ENCODE data around the gene NCAM1.

Gene NCAM1

DNA sequence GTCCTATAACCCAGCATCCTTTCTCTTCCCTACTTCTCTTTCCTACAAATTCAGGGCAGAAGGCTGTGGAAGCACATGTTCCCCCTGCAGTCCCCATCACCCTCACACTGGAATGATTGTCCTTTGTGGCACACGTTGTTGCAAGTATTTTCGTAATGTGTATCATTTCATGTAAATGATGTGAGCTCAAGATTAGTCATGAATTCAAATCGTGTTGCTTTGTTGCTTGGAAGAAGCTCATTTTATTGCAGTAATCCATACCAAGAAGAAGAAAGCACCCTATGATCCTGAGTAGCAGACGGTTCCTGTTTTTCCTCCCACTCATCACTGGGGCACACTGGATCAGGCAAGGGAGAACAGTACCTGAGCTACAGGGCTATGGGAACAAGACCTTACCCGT, 173.4 kb downstream of the NCAM1 start:
- DNase-seq (ENCODE audit: extremely low spot score): no peak
- CTCF ChIA-PET: interaction anchor here (1.5 to 1.7 kb wide), 2 partner anchors 10 to 25 kb away, joined by 3 to 6 read pairs; no protein-coding TSS in a partner anchor
- POLR2A ChIA-PET: no interaction called here
- TF ChIP-seq, protein P1, sequence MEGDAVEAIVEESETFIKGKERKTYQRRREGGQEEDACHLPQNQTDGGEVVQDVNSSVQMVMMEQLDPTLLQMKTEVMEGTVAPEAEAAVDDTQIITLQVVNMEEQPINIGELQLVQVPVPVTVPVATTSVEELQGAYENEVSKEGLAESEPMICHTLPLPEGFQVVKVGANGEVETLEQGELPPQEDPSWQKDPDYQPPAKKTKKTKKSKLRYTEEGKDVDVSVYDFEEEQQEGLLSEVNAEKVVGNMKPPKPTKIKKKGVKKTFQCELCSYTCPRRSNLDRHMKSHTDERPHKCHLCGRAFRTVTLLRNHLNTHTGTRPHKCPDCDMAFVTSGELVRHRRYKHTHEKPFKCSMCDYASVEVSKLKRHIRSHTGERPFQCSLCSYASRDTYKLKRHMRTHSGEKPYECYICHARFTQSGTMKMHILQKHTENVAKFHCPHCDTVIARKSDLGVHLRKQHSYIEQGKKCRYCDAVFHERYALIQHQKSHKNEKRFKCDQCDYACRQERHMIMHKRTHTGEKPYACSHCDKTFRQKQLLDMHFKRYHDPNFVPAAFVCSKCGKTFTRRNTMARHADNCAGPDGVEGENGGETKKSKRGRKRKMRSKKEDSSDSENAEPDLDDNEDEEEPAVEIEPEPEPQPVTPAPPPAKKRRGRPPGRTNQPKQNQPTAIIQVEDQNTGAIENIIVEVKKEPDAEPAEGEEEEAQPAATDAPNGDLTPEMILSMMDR (IDR thresholded peaks at IDR 0.05; ENCODE audit: control extremely low read depth, extremely low read depth, low read depth, missing control alignments): no peak

DNA sequence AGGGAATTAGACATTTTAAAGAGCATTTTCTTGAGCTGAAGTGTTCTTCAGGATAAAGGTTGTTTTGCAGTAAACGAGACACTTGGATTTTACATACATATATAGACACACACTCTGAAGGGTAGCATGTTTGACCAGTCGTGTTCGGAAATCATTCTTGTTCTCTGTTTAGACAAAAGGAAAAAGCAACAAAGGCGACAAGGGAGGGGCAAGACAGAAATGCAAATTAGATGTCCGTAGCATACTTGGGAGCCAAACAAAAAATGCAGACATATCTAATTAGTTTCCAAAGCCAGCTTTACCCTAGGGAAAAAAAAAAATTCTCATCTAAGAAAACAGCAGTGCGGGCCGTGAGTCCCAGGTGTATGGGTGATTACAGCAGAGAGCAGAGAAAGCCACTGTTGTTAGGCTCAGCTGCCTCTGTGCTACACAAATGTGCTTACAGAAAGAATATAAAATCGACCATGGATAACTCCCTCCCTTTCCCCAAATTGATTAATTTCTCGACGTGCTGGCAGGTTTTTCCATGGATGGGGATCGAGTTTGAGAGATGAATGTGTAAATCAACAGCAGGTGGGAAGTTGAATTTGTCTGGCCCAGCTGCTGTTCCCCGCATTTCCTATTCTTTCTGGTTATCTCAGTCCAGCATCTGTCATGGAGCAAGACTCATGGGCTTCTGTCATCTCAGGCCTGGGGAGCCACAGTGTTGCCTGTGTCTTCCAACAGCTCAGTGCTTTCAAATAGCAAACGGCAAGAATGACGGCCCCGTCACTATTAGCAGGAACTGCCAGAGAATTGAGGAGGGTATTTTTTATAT, 176.7 kb downstream of the NCAM1 start:
- ChIA-PET POLR2A (no interaction called here), CTCF (no interaction called here)
- TF ChIP-seq, protein P1 (IDR thresholded peaks at IDR 0.05; ENCODE audit: control extremely low read depth, extremely low read depth, low read depth, missing control alignments): no peak
- no peak for DNase-seq (ENCODE audit: extremely low spot score)

DNA sequence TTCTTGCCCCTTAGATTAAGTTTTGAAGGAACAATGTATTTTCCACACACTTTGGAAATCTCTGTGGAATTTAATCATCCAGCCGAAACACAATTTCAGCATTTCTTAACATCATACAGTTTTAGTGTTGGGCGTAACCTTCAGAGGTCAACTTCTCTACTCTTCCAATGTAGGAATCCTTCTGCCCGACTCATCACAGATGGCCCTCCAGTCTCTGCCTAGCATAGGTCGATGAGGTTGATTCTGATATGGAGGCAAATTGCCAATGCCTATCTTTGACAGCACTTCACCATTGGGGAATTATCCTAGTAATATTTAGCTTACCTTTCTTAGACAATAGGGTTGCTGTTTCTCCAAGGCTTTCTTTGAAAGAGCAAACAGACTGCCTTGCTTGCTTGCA, 177.5 kb downstream of the NCAM1 start:
- TF ChIP-seq, protein P1 (IDR thresholded peaks at IDR 0.05; ENCODE audit: control extremely low read depth, extremely low read depth, low read depth, missing control alignments): no peak
- CTCF ChIA-PET: interaction anchor here (0.9 to 1.0 kb wide), 2 partner anchors 9 to 11 kb away, joined by 3 to 4 read pairs; no protein-coding TSS in a partner anchor
- POLR2A ChIA-PET: no interaction called here
- DNase-seq (ENCODE audit: extremely low spot score): no peak

DNA sequence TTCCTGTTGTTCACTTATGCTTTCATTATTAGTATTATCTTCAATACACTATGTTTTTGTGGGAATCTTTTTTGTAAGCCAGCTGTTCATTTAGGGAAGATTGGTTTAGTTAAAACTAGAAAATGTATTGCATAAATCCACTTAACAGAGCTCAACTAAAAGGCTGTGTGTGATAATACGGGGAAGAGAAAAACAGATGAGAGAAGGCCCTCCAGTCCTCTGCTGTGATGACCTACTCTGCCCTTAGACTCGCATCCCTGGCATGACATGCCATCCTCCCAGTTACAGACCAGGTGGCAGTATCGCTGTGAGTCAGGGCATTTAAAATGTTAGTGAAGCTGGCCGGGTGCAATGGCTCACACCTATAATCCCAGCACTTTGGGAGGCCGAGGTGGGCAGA, 179.8 kb downstream of the NCAM1 start:
- ChIA-PET POLR2A (no interaction called here), CTCF (interaction anchor here (1.0 to 1.7 kb wide), 2 partner anchors 8 to 17 kb away, joined by 3 read pairs; no protein-coding TSS in a partner anchor)
- TF ChIP-seq, protein P1 (IDR thresholded peaks at IDR 0.05; ENCODE audit: control extremely low read depth, extremely low read depth, low read depth, missing control alignments): no peak
- DNase-seq (ENCODE audit: extremely low spot score): no peak

DNA sequence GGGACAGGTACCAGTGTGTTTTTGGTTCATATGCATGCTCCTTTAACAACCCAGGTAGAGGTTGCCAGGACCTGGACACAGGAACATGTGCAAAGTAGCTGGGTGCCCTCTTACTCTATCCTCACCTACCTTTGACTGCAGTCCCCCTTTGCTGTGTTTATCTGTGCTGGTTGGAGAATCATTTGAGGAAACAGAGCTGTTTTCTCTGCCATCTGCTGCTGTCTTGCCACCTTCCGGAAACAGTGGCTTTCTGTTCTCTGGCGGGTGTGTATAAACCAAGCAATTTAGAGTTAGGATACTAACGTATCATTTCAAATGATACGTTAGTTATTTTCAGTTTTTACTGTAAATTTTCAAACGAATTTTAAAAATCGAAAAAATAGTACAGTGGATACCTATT, 181.3 kb downstream of the NCAM1 start:
- ChIA-PET POLR2A (no interaction called here), CTCF (interaction anchor here (1.7 kb wide), 1 partner anchor 18 kb away, joined by 3 read pairs; no protein-coding TSS in a partner anchor)
- TF ChIP-seq, protein P1 (IDR thresholded peaks at IDR 0.05; ENCODE audit: control extremely low read depth, extremely low read depth, low read depth, missing control alignments): no peak
- no peak for DNase-seq (ENCODE audit: extremely low spot score)

DNA sequence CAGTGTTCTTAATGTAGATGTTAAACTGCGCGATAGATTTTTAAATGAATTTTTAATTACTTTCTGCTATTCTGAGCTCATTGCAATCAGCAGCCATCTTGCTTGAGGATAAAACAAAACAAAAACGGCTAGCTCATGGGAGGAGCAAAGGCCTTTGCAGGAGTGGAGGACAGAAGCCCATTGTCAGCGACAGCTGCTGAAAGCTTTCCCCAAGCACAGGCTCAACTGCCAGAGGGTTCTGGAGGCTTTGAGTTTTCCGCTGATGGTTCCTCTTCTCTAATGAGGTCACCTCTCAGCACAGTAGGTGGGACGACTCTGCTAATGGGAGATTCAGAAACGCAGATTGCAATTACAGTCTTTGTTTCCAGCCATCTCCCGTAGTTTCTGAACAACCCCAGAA, 186.0 kb downstream of the NCAM1 start:
- ChIA-PET POLR2A (no interaction called here), CTCF (interaction anchor here (1.2 kb wide), 1 partner anchor 8 kb away, joined by 4 read pairs; no protein-coding TSS in a partner anchor)
- TF ChIP-seq, protein P1 (IDR thresholded peaks at IDR 0.05; ENCODE audit: control extremely low read depth, extremely low read depth, low read depth, missing control alignments): no peak
- no peak for DNase-seq (ENCODE audit: extremely low spot score)

All from GM10248 (cell line).